Neuronal stem cell (in vitro differentiated cells): ENCODE data around the gene NOXRED1.

Experiments
- DNase-seq: peaks from one replicate; pipeline ENCODE4 v3.0.0-alpha.2; 2013; ENCODE audit warnings: low spot score
- H2AFZ ChIP-seq: one replicate; pipeline ENCODE4 v1.6.1; 2013; ENCODE audit warnings: mild to moderate bottlenecking, low read length, inconsistent platforms
- H2AK5ac ChIP-seq: 2 replicates; pipeline ENCODE4 v1.6.1; 2013; ENCODE audit warnings: low read depth, mild to moderate bottlenecking, inconsistent platforms, low read length, moderate library complexity, mixed read lengths
- H2BK120ac ChIP-seq: 2 replicates; pipeline ENCODE4 v1.6.1; 2013; ENCODE audit warnings: low read depth, mild to moderate bottlenecking, inconsistent platforms, low read length, moderate library complexity, mixed read lengths
- H2BK12ac ChIP-seq: one replicate; pipeline ENCODE4 v1.6.1; 2013; ENCODE audit warnings: low read length, inconsistent platforms
- H2BK15ac ChIP-seq: 2 replicates; pipeline ENCODE4 v1.6.1; 2013; ENCODE audit warnings: mild to moderate bottlenecking, low read length, inconsistent platforms, mixed read lengths
- H2BK5ac ChIP-seq: one replicate; pipeline ENCODE4 v1.6.1; 2013; ENCODE audit warnings: inconsistent platforms, mild to moderate bottlenecking, low read length, moderate library complexity
- H3K14ac ChIP-seq: one replicate; pipeline ENCODE4 v1.6.1; 2013; ENCODE audit warnings: low read length, inconsistent platforms
- H3K18ac ChIP-seq: 2 replicates; pipeline ENCODE4 v1.6.1; 2013; ENCODE audit warnings: low read length, inconsistent platforms
- H3K23ac ChIP-seq: 2 replicates; pipeline ENCODE4 v1.6.1; 2013; ENCODE audit warnings: low read depth, mild to moderate bottlenecking, mixed read lengths, low read length, inconsistent platforms; ENCODE audit not compliant: poor library complexity
- H3K27ac ChIP-seq: replicated peaks from 3 replicates; pipeline ENCODE4 v1.5.1; 2013; ENCODE audit warnings: low read length, inconsistent platforms
- H3K27me3 ChIP-seq, 3 experiments: 2 replicates each; pipeline ENCODE4 v1.6.1; 2013; ENCODE audit warnings: low read length in 3 of 3, mild to moderate bottlenecking in 2 of 3, inconsistent platforms in 1 of 3, low read depth in 1 of 3, mixed read lengths in 1 of 3, moderate library complexity in 1 of 3; ENCODE audit not compliant: control insufficient read depth in 3 of 3, insufficient read depth in 3 of 3
- H3K36me3 ChIP-seq, 2 donors: replicated peaks in 1 of 2; 2 replicates each; pipeline ENCODE4 v1.6.1; 2013; ENCODE audit warnings: low read length in 2 of 2; ENCODE audit not compliant: control insufficient read depth in 2 of 2, insufficient read depth in 2 of 2
- H3K4ac ChIP-seq: 2 replicates; pipeline ENCODE4 v1.6.1; 2013; ENCODE audit warnings: inconsistent platforms, mild to moderate bottlenecking, low read length, moderate library complexity
- H3K4me1 ChIP-seq, 2 donors: 1 replicate in 1 of 2; 2 replicates in 1 of 2; pipeline ENCODE4 v1.6.1; 2013; ENCODE audit warnings: low read length in 2 of 2, low read depth in 1 of 2; ENCODE audit not compliant: control insufficient read depth in 2 of 2, insufficient read depth in 1 of 2
- H3K4me2 ChIP-seq: one replicate; pipeline ENCODE4 v1.6.1; 2013; ENCODE audit warnings: mild to moderate bottlenecking, low read length, inconsistent platforms; ENCODE audit not compliant: insufficient read depth, poor library complexity, severe bottlenecking
- H3K4me3 ChIP-seq, 2 donors: 2 replicates each; pipeline ENCODE4 v1.5.1; 2013; ENCODE audit warnings: low read length in 2 of 2, mild to moderate bottlenecking in 2 of 2, inconsistent platforms in 1 of 2, moderate library complexity in 1 of 2
- H3K79me1 ChIP-seq: one replicate; pipeline ENCODE4 v1.6.1; 2013; ENCODE audit warnings: low read depth, mild to moderate bottlenecking, inconsistent platforms, low read length, moderate library complexity
- H3K9ac ChIP-seq: one replicate; pipeline ENCODE4 v1.6.1; 2013; ENCODE audit warnings: mild to moderate bottlenecking, low read depth, low read length, inconsistent platforms; ENCODE audit not compliant: poor library complexity
- H3K9me3 ChIP-seq, 2 donors: replicated peaks in 1 of 2; 2 replicates each; pipeline versions ENCODE3 to v1.6.1; 2013; ENCODE audit warnings: low read length in 2 of 2, mild to moderate bottlenecking in 2 of 2, inconsistent platforms in 1 of 2, low read depth in 1 of 2, mixed read lengths in 1 of 2, moderate library complexity in 1 of 2; ENCODE audit not compliant: control insufficient read depth in 2 of 2, insufficient read depth in 1 of 2
- H4K8ac ChIP-seq: one replicate; pipeline ENCODE4 v1.6.1; 2013; ENCODE audit warnings: low read depth, mild to moderate bottlenecking, inconsistent platforms, low read length, moderate library complexity
- H4K91ac ChIP-seq: one replicate; pipeline ENCODE4 v1.6.1; 2013; ENCODE audit warnings: low read length, low read depth, mild to moderate bottlenecking, inconsistent platforms; ENCODE audit not compliant: poor library complexity
- WGBS, 2 donors: extraction: QIAGEN DNeasy Blood & Tissue Kit; methylation state at CpG; one replicate each; pipeline ENCODE4 v1.1.7; 2013; ENCODE audit warnings: missing lambda C conversion rate in 2 of 2, mixed read lengths in 1 of 2; ENCODE audit not compliant: insufficient read length in 2 of 2, insufficient replicate concordance in 1 of 2; ENCODE audit errors: extremely low coverage in 2 of 2; 5-methylcytosine and 5-hydroxymethylcytosine counted together

NOXRED1 gene

GRCh38 chr14:77375164-77375950 lies 48.0 kb downstream of the NOXRED1 start:
- Histone ChIP-seq H3K14ac (no peak overlapping the region), H3K23ac (no peak overlapping the region), H3K4me3 (peak overlapping the region in 1 of 2 donors; percentile 90), H4K91ac (no peak overlapping the region), H2BK5ac (no peak overlapping the region), H3K9me3 (no peaks in the 10 kb centered on the region), H3K36me3 (peaks cover 0 to 3% of the 10 kb centered on the region in 2 donors), H3K9ac (no peak overlapping the region), H2BK120ac (no peak overlapping the region), H3K27ac (no peak overlapping the region), H4K8ac (no peak overlapping the region), H3K4ac (no peak overlapping the region), H3K4me1 (peaks cover 10 to 23% of the 10 kb centered on the region in 2 donors), H3K79me1 (peaks cover 3% of the 10 kb centered on the region), H3K4me2 (no peak overlapping the region), H2AK5ac (no peak overlapping the region), H2AFZ (peak overlapping the region; percentile 97), H2BK12ac (no peak overlapping the region), H3K18ac (no peak overlapping the region), H2BK15ac (no peak overlapping the region), H3K27me3 (no peaks in the 10 kb centered on the region)
- WGBS, 2 donors: no CpG with 5 or more reads among the region's 9 CpGs
- no peak for DNase-seq

GRCh38 chr14:77372304-77372841 lies 51.0 kb downstream of the NOXRED1 start:
- Histone ChIP-seq H3K27ac (no peak overlapping the region), H2AFZ (no peak overlapping the region), H3K23ac (no peak overlapping the region), H4K91ac (no peak overlapping the region), H3K36me3 (peaks cover 0 to 3% of the 10 kb centered on the region in 2 donors), H3K18ac (no peak overlapping the region), H2BK12ac (no peak overlapping the region), H2AK5ac (no peak overlapping the region), H3K14ac (no peak overlapping the region), H3K4ac (no peak overlapping the region), H3K4me1 (peaks cover 7 to 24% of the 10 kb centered on the region in 2 donors), H3K9me3 (no peaks in the 10 kb centered on the region), H4K8ac (no peak overlapping the region), H2BK120ac (no peak overlapping the region), H2BK5ac (no peak overlapping the region), H3K4me2 (no peak overlapping the region), H2BK15ac (no peak overlapping the region), H3K4me3 (no peak overlapping the region), H3K79me1 (peaks cover 3% of the 10 kb centered on the region), H3K9ac (no peak overlapping the region), H3K27me3 (no peaks in the 10 kb centered on the region)
- DNase-seq: peak; percentile 3
- no CpG with 5 or more reads among the region's 4 CpGs for WGBS, 2 donors

- H3K27me3 ChIP-seq: no peaks in the 10 kb centered on the region
- H3K4ac ChIP-seq: no peak overlapping the region
- H3K9me3 ChIP-seq: no peaks in the 10 kb centered on the region
- H2BK12ac ChIP-seq: no peak overlapping the region
- no peak overlapping the region for H3K23ac ChIP-seq
- H3K9ac ChIP-seq: no peak overlapping the region
- H3K18ac ChIP-seq: no peak overlapping the region
- H2AFZ ChIP-seq: no peak overlapping the region
- H4K91ac ChIP-seq: no peak overlapping the region
- no peaks in the 10 kb centered on the region for H3K79me1 ChIP-seq
- H3K14ac ChIP-seq: no peak overlapping the region
- no peak overlapping the region for H2BK15ac ChIP-seq
- peaks cover 0 to 1% of the 10 kb centered on the region in 2 donors for H3K36me3 ChIP-seq
- H3K4me1 ChIP-seq: peaks cover 2 to 16% of the 10 kb centered on the region in 2 donors
- H3K4me2 ChIP-seq: no peak overlapping the region
- no peak overlapping the region for H2BK5ac ChIP-seq
- DNase-seq: no peak
- no peak overlapping the region for H4K8ac ChIP-seq
- WGBS, 2 donors: no CpG with 5 or more reads among the region's 1 CpG
- H3K4me3 ChIP-seq: no peak overlapping the region
- no peak overlapping the region for H2BK120ac ChIP-seq
- no peak overlapping the region for H3K27ac ChIP-seq
- no peak overlapping the region for H2AK5ac ChIP-seq
These were observed 54.0 kb downstream of the NOXRED1 start for GRCh38 chr14:77369285-77369684.

- no peak overlapping the region for H3K4me3 ChIP-seq
- H3K18ac ChIP-seq: no peak overlapping the region
- no peak overlapping the region for H2AFZ ChIP-seq
- no peaks in the 10 kb centered on the region for H3K36me3 ChIP-seq
- no peak overlapping the region for H2BK5ac ChIP-seq
- no peak overlapping the region for H3K4ac ChIP-seq
- WGBS, 2 donors: no CpG with 5 or more reads among the region's 3 CpGs
- no peak overlapping the region for H3K23ac ChIP-seq
- DNase-seq: no peak
- no peak overlapping the region for H2BK15ac ChIP-seq
- H2BK12ac ChIP-seq: no peak overlapping the region
- no peak overlapping the region for H3K27ac ChIP-seq
- no peak overlapping the region for H3K9ac ChIP-seq
- H3K4me1 ChIP-seq: peaks cover 0 to 2% of the 10 kb centered on the region in 2 donors
- H3K4me2 ChIP-seq: no peak overlapping the region
- H3K14ac ChIP-seq: no peak overlapping the region
- no peak overlapping the region for H4K91ac ChIP-seq
- no peak overlapping the region for H2BK120ac ChIP-seq
- H3K79me1 ChIP-seq: no peaks in the 10 kb centered on the region
- H3K9me3 ChIP-seq: peaks cover 0 to 7% of the 10 kb centered on the region in 2 donors
- H3K27me3 ChIP-seq: no peaks in the 10 kb centered on the region
- H4K8ac ChIP-seq: no peak overlapping the region
- no peak overlapping the region for H2AK5ac ChIP-seq
These were observed 59.2 kb downstream of the NOXRED1 start for GRCh38 chr14:77364146-77364545.
